ENCODE data around the gene ZFR.

- TF ChIP-seq POLR2A (IDR thresholded peaks at IDR 0.05) (no peak), CTCF (IDR thresholded peaks at IDR 0.05) (no peak)
Measured at GRCh38 chr5:32346869-32347268, 97.7 kb downstream of the ZFR start.
